Glutamatergic neuron (in vitro differentiated cells): ENCODE data around the gene RBM5. TPM values are rescaled to one million over a fixed set of nuclear protein-coding genes. Genes with fewer than 3 reads are reported as not detected.
A peak's percentile ranks its signal among the peaks of the same experiment; 100 is the strongest.

ENCODE experiments used
- DNase-seq: peaks from one replicate; pipeline ENCODE4 v3.0.0; 2022
- H3K27ac Mint-ChIP-seq: one replicate; pipeline ENCODE4 v1.8.0; 2020; ENCODE audit warnings: mild to moderate bottlenecking, mixed read lengths, inconsistent platforms; ENCODE audit not compliant: unreplicated experiment
- H3K27me3 Mint-ChIP-seq: one replicate; pipeline ENCODE4 v1.8.0; 2020; ENCODE audit warnings: mild to moderate bottlenecking, moderate library complexity, mixed read lengths, inconsistent platforms; ENCODE audit not compliant: unreplicated experiment
- H3K36me3 Mint-ChIP-seq: one replicate; pipeline ENCODE4 v1.8.0; 2020; ENCODE audit warnings: mild to moderate bottlenecking, mixed read lengths, inconsistent platforms; ENCODE audit not compliant: unreplicated experiment
- H3K4me1 Mint-ChIP-seq: one replicate; pipeline ENCODE4 v1.8.0; 2020; ENCODE audit warnings: mild to moderate bottlenecking, low read depth, mixed read lengths, inconsistent platforms; ENCODE audit not compliant: unreplicated experiment
- H3K4me3 Mint-ChIP-seq: one replicate; pipeline ENCODE4 v1.8.0; 2020; ENCODE audit warnings: mild to moderate bottlenecking, mixed read lengths, inconsistent platforms; ENCODE audit not compliant: unreplicated experiment
- H3K9me3 Mint-ChIP-seq: one replicate; pipeline ENCODE4 v1.8.0; 2020; ENCODE audit warnings: mild to moderate bottlenecking, moderate library complexity, mixed read lengths, inconsistent platforms; ENCODE audit not compliant: unreplicated experiment
- total RNA-seq: library from RNA; stranded (reverse); fragmentation: NEBNext Ultra II Directional; extraction: Animal tissue kit (Norgen Biotek cat#: 25700); gene quantifications from one replicate; pipeline ENCODE4 v1.2.1, GENCODE V29; 2021; ENCODE audit not compliant: unreplicated experiment
- TF ChIP-seq, protein P1 (sequence below): fragments of 200-600 bp; sonication (generic); IDR thresholded peaks from one replicate; pipeline ENCODE4 v1.5.0; 2021; ENCODE audit not compliant: partially characterized antibody, unreplicated experiment

Gene RBM5
- total RNA-seq, 1 donor from 2014 or later, result 363 TPM

DNA sequence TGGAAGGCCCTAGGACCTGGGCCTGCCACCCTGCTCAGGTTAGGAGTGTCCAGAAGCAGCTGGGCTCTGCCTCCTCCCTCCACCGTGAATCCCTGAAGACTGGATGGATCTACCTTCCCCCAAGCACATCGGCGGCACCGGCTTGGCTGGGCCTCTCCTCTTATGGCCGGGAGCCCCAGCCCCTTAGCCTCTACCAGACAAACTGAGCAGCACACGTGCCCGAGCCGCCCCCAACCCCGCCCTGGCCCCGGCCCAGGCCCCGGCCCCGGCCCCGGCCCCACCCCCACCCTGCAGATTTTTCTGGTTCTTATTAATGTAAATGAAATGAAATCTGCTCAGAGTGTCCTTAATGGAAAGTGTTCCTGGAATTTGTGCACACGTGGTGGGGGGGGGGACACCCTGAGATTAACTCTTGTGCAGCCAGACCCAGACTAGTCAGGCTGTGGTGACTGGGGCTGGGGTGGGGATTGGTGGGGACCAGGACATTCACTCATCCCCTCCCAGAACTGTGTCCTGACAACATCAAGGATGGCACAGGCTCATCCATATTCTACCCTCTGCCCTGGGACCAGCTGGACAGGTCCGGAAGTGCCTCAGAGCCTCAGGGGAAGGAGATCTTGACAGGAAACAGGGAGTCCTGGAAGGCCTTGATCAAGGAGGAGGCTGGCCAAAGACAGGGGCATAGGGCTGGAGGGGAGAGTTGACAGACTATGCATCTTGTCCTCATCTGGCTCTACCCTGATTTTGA, 35.5 kb downstream of the RBM5 start:
- peak; percentile 50 for DNase-seq
- Mint-ChIP-seq H3K9me3 (peaks cover 11% of the 10 kb centered on the region), H3K4me3 (peak overlapping the region; percentile 36), H3K4me1 (peaks cover 24% of the 10 kb centered on the region), H3K36me3 (no peaks in the 10 kb centered on the region), H3K27me3 (peaks cover 8% of the 10 kb centered on the region), H3K27ac (peak overlapping the region; percentile 48)
- TF ChIP-seq, protein P1, sequence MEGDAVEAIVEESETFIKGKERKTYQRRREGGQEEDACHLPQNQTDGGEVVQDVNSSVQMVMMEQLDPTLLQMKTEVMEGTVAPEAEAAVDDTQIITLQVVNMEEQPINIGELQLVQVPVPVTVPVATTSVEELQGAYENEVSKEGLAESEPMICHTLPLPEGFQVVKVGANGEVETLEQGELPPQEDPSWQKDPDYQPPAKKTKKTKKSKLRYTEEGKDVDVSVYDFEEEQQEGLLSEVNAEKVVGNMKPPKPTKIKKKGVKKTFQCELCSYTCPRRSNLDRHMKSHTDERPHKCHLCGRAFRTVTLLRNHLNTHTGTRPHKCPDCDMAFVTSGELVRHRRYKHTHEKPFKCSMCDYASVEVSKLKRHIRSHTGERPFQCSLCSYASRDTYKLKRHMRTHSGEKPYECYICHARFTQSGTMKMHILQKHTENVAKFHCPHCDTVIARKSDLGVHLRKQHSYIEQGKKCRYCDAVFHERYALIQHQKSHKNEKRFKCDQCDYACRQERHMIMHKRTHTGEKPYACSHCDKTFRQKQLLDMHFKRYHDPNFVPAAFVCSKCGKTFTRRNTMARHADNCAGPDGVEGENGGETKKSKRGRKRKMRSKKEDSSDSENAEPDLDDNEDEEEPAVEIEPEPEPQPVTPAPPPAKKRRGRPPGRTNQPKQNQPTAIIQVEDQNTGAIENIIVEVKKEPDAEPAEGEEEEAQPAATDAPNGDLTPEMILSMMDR, result no peak

DNA sequence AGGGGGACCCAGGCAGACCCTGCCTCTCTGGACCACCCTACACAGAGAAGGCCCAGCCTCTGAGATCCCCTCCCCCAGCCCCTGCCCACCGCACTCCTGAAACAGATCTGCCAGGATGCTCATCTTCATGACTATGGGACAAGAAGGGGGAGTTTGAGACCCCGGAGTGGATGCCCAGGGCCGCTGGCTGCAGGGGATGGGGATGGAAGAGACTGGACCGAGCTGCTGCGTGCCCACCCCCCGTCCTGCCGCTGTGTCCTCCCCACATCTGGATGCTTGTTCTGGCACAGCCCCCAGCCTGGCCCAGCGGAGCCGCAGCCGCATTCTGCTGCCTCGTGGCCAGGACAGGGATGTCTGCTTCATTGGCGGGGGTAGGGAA, 36.1 kb downstream of the RBM5 start:
- TF ChIP-seq, protein P1, result no peak
- peak; percentile 28 for DNase-seq
- Mint-ChIP-seq H3K9me3 (peaks cover 11% of the 10 kb centered on the region), H3K36me3 (no peaks in the 10 kb centered on the region), H3K4me3 (peak overlapping the region; percentile 25), H3K4me1 (peaks cover 24% of the 10 kb centered on the region), H3K27me3 (peaks cover 8% of the 10 kb centered on the region), H3K27ac (no peak overlapping the region)

DNA sequence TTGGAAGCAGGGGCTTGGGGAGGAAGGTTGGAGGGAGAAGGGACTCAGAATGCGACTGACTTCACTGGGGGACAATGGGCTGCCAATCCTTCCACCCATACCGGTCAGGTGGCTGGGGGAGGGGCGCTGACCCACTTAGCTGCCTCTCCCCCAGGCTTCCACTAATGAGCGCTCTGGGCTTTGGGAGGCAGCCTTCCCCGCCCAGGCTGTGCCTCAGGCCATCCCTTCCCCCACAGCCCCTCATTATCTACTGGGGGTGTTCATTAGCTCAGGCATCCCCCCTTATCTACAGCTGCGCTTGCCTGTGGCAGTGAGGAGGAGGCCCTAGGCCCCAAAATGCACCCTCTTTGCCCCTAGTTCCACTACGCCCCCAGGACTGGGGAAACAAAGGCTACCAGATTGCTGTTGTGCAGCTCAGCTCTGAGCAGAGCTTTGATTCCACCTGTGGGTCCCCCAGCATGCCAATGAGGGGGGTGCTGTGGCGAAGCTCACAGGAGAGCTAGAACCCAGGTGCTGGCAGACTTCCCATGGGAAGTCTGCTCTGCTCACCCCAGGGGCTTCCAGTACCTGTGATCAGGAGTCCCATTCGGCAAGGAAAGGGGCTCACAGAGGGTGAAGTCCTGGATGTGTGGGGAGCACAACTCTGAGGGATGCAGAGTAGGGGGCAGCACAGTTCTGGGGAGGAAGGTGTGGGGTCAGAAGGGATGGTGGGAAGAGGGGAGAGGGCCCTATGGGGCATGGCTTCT, 37.0 kb downstream of the RBM5 start:
- H3K4me3 Mint-ChIP-seq, result peak overlapping the region; percentile 38
- TF ChIP-seq, protein P1, result no peak
- H3K9me3 Mint-ChIP-seq, result peaks cover 11% of the 10 kb centered on the region
- peak overlapping the region; percentile 17 for H3K27ac Mint-ChIP-seq
- H3K36me3 Mint-ChIP-seq, result no peaks in the 10 kb centered on the region
- DNase-seq, result peak; percentile 41
- peaks cover 8% of the 10 kb centered on the region for H3K27me3 Mint-ChIP-seq
- H3K4me1 Mint-ChIP-seq, result peaks cover 23% of the 10 kb centered on the region

DNA sequence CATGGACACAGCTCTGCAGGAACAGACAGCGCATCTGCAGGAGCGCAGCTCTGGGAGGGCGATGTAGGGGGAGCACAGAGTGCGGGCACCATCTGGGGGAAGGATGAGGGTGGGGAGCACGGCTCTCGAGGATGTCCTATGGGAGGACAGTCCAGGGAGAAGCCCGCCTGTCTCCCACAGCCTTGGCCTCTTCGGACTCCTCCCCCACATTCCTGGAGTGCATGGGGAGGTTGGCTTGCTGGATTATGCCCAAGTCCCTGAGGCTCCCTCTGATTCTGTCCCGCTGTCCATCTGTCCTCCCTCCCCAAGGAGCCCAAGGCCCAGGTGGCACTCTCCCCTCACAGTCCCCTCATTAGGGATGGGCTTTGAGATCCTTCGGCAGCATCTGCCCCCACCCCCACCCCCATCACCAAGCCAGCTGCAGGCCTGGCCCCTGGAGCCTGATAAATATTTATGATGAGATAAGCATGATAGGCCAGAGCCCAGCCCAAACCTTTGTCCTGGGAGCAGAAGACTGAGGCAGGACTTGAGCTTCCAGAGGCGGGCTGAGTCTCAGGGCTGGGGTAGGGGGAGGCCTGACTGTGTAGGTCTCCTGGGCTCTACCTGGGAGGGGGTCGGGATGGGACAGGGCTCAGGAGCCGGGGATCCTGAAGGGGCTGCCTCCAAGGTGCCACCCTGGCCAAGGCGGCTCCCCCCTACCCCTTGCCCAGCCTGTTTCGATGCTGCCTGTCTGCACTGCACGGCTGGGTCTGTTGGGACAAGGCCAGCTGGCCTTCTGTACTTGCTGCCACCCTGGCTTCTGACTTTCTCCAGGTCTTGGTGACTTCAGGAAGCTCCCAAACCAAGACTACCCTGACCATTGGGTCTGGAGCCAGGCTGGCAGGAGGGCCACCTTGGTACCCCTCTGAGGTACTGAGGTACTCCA, 37.8 kb downstream of the RBM5 start:
- peak overlapping the region; percentile 38 for H3K4me3 Mint-ChIP-seq
- H3K4me1 Mint-ChIP-seq, result peaks cover 19% of the 10 kb centered on the region
- H3K9me3 Mint-ChIP-seq, result peaks cover 11% of the 10 kb centered on the region
- TF ChIP-seq, protein P1, result no peak
- H3K36me3 Mint-ChIP-seq, result no peaks in the 10 kb centered on the region
- H3K27me3 Mint-ChIP-seq, result peaks cover 10% of the 10 kb centered on the region
- peak; percentile 72 for DNase-seq
- peak overlapping the region; percentile 17 for H3K27ac Mint-ChIP-seq
